Esophagus muscularis mucosa (tissue), 4 donors: ENCODE measurements around the gene HOTAIR.

ENCODE experiments used
- EP300 ChIP-seq: sonication (generic); formaldehyde crosslinking; IDR thresholded peaks from one replicate; pipeline ENCODE4 v1.6.1; 2017; ENCODE audit warnings: antibody characterized with exemption
- POLR2AphosphoS5 ChIP-seq, 2 donors: sonication (generic); formaldehyde crosslinking; IDR thresholded peaks; one replicate each; pipeline ENCODE4 v1.6.1; 2017; ENCODE audit warnings: antibody characterized with exemption in 2 of 2
- TF ChIP-seq, protein P1 (sequence below), 3 experiments: fragments of 200-600 bp in 2 of 3; fragments of 450-650 bp in 1 of 3; sonication (generic) in 2 of 3; IDR thresholded peaks; one replicate each; pipeline ENCODE4 v1.5.1; 2017 to 2019; ENCODE audit warnings: antibody characterized with exemption in 3 of 3, mild to moderate bottlenecking in 2 of 3, moderate library complexity in 1 of 3

- TF ChIP-seq, protein P1, sequence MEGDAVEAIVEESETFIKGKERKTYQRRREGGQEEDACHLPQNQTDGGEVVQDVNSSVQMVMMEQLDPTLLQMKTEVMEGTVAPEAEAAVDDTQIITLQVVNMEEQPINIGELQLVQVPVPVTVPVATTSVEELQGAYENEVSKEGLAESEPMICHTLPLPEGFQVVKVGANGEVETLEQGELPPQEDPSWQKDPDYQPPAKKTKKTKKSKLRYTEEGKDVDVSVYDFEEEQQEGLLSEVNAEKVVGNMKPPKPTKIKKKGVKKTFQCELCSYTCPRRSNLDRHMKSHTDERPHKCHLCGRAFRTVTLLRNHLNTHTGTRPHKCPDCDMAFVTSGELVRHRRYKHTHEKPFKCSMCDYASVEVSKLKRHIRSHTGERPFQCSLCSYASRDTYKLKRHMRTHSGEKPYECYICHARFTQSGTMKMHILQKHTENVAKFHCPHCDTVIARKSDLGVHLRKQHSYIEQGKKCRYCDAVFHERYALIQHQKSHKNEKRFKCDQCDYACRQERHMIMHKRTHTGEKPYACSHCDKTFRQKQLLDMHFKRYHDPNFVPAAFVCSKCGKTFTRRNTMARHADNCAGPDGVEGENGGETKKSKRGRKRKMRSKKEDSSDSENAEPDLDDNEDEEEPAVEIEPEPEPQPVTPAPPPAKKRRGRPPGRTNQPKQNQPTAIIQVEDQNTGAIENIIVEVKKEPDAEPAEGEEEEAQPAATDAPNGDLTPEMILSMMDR (IDR thresholded peaks at IDR 0.05): no peak
- no peak for TF ChIP-seq POLR2AphosphoS5 (IDR thresholded peaks at IDR 0.05)
- no peak for TF ChIP-seq EP300
Measured at GRCh38 chr12:53982648-53983567, 8.2 kb upstream of the HOTAIR start.
